Nephron progenitor cell (in vitro differentiated cells): ENCODE data around the gene JMJD1C.
A peak's percentile ranks its signal among the peaks of the same experiment; 100 is the strongest.
"Not testable (repeated sequence)": the region's sequence is repeated elsewhere in the genome, so short reads cannot be mapped to it uniquely, and the experiment has no call there.

Source experiments
- DNase-seq: peaks from one replicate; pipeline ENCODE4 v3.0.0; 2021
- H3K27ac Mint-ChIP-seq: 2 replicates; pipeline ENCODE4 v1.8.0; 2021; ENCODE audit warnings: mild to moderate bottlenecking, moderate library complexity, mixed read lengths
- H3K27me3 Mint-ChIP-seq: 2 replicates; pipeline ENCODE4 v1.8.0; 2021; ENCODE audit warnings: mild to moderate bottlenecking, low read depth, mixed read lengths; ENCODE audit not compliant: poor library complexity
- H3K36me3 Mint-ChIP-seq: 2 replicates; pipeline ENCODE4 v1.8.0; 2021; ENCODE audit warnings: low read depth, mixed read lengths
- H3K4me1 Mint-ChIP-seq: 2 replicates; pipeline ENCODE4 v1.8.0; 2021; ENCODE audit warnings: mixed read lengths
- H3K4me3 Mint-ChIP-seq: 2 replicates; pipeline ENCODE4 v1.8.0; 2021; ENCODE audit warnings: mild to moderate bottlenecking, moderate library complexity, mixed read lengths
- H3K9me3 Mint-ChIP-seq: 2 replicates; pipeline ENCODE4 v1.8.0; 2021; ENCODE audit warnings: mild to moderate bottlenecking, moderate library complexity, mixed read lengths
- CTCF ChIP-seq: fragments of 200-600 bp; sonication (generic); IDR thresholded peaks from 2 replicates; pipeline ENCODE4 v1.5.0; 2021; ENCODE audit warnings: antibody characterized with exemption

Gene JMJD1C

GRCh38 chr10:63496561-63496960, 30.8 kb upstream of the JMJD1C start:
- TF ChIP-seq CTCF, result no peak
- DNase-seq, result no peak
- Mint-ChIP-seq H3K27ac (no peak overlapping the region), H3K4me1 (peaks cover 6% of the 10 kb centered on the region), H3K4me3 (no peak overlapping the region), H3K27me3 (no peaks in the 10 kb centered on the region), H3K36me3 (peaks cover 75% of the 10 kb centered on the region), H3K9me3 (peaks cover 33% of the 10 kb centered on the region)

GRCh38 chr10:63494951-63495350, 29.2 kb upstream of the JMJD1C start:
- H3K4me1 Mint-ChIP-seq, result peaks cover 7% of the 10 kb centered on the region

GRCh38 chr10:63493004-63493403, 27.2 kb upstream of the JMJD1C start:
- no peak for TF ChIP-seq CTCF
- peaks cover 67% of the 10 kb centered on the region for H3K36me3 Mint-ChIP-seq
- no peak overlapping the region for H3K4me3 Mint-ChIP-seq
- H3K27ac Mint-ChIP-seq, result no peak overlapping the region
- no peak for DNase-seq
- H3K4me1 Mint-ChIP-seq, result peaks cover 7% of the 10 kb centered on the region
- H3K9me3 Mint-ChIP-seq, result peaks cover 53% of the 10 kb centered on the region
- H3K27me3 Mint-ChIP-seq, result no peaks in the 10 kb centered on the region

More at GRCh38 chr10:63494951-63495350, 29.2 kb upstream of the JMJD1C start:
- no peak for TF ChIP-seq CTCF
- H3K36me3 Mint-ChIP-seq, result peaks cover 75% of the 10 kb centered on the region
- H3K27ac Mint-ChIP-seq, result no peak overlapping the region
- H3K27me3 Mint-ChIP-seq, result no peaks in the 10 kb centered on the region
- DNase-seq, result no peak
- H3K9me3 Mint-ChIP-seq, result peaks cover 48% of the 10 kb centered on the region
- no peak overlapping the region for H3K4me3 Mint-ChIP-seq

- not testable (repeated sequence) for H3K27me3 Mint-ChIP-seq, H3K4me1 Mint-ChIP-seq, H3K4me3 Mint-ChIP-seq, DNase-seq
- H3K27ac Mint-ChIP-seq, result peak overlapping the region; percentile 52
- H3K36me3 Mint-ChIP-seq, result peaks cover 61% of the 10 kb centered on the region
- H3K9me3 Mint-ChIP-seq, result peaks cover 53% of the 10 kb centered on the region
These were observed 26.5 kb upstream of the JMJD1C start for GRCh38 chr10:63492317-63492690.

- H3K9me3 Mint-ChIP-seq, result peaks cover 51% of the 10 kb centered on the region
- TF ChIP-seq CTCF, result no peak
- peak overlapping the region; percentile 16 for H3K4me3 Mint-ChIP-seq
- no peaks in the 10 kb centered on the region for H3K27me3 Mint-ChIP-seq
- peaks cover 56% of the 10 kb centered on the region for H3K36me3 Mint-ChIP-seq
- peaks cover 7% of the 10 kb centered on the region for H3K4me1 Mint-ChIP-seq
- H3K27ac Mint-ChIP-seq, result peak overlapping the region; percentile 52
- no peak for DNase-seq
These were observed 26.0 kb upstream of the JMJD1C start for GRCh38 chr10:63491588-63492316.

- Mint-ChIP-seq H3K27ac (no peak overlapping the region), H3K4me3 (no peak overlapping the region), H3K27me3 (no peaks in the 10 kb centered on the region), H3K4me1 (peaks cover 7% of the 10 kb centered on the region), H3K9me3 (peaks cover 35% of the 10 kb centered on the region), H3K36me3 (peaks cover 38% of the 10 kb centered on the region)
- no peak for TF ChIP-seq CTCF
- DNase-seq, result no peak
These were observed 24.1 kb upstream of the JMJD1C start for GRCh38 chr10:63489838-63490237.
